Lower leg skin (tissue), 3 donors: Measurements from ENCODE around the gene GLG1.

Experiments
- POLR2A ChIP-seq, 2 donors: fragments of 450-650 bp; IDR thresholded peaks; one replicate each; pipeline ENCODE4 v1.6.1; 2016 to 2017; ENCODE audit warnings: antibody characterized with exemption in 2 of 2, mild to moderate bottlenecking in 1 of 2, moderate library complexity in 1 of 2
- TF ChIP-seq, protein P1 (sequence below), 3 donors: fragments of 450-650 bp; IDR thresholded peaks; one replicate each; pipeline ENCODE4 v1.5.1; 2016; ENCODE audit warnings: antibody characterized with exemption in 3 of 3, mild to moderate bottlenecking in 3 of 3, moderate library complexity in 2 of 3

DNA sequence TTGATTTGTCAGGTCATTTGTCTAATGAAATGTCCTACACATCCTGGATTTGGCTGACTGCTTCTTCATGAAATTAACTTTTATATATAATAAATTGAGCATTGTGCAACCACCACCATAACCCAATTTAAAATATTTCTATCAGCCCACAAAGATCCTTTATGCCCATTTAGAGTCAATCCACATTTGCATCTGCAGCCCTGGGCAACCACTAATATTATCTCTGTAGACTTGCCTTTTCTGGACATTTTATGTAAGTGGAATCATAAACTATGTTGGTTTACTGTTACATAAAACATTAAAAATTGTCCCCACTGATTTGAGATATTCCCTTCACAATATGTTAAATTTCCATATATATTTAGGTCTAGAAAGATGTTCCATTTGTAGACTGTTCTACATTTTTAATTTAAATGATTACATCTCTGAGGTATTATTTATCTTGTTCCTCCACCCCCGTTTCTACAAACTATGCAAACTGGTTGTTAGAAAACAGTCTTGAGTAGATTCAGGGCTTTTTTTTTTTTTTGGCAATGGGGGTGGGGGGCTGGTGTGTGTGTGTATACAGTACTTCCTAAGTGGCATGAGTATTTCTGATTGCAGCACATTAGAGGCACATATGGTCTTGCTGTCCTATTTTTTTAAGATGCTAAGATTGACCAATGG, 43.1 kb upstream of the GLG1 start:
- TF ChIP-seq, protein P1, sequence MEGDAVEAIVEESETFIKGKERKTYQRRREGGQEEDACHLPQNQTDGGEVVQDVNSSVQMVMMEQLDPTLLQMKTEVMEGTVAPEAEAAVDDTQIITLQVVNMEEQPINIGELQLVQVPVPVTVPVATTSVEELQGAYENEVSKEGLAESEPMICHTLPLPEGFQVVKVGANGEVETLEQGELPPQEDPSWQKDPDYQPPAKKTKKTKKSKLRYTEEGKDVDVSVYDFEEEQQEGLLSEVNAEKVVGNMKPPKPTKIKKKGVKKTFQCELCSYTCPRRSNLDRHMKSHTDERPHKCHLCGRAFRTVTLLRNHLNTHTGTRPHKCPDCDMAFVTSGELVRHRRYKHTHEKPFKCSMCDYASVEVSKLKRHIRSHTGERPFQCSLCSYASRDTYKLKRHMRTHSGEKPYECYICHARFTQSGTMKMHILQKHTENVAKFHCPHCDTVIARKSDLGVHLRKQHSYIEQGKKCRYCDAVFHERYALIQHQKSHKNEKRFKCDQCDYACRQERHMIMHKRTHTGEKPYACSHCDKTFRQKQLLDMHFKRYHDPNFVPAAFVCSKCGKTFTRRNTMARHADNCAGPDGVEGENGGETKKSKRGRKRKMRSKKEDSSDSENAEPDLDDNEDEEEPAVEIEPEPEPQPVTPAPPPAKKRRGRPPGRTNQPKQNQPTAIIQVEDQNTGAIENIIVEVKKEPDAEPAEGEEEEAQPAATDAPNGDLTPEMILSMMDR (IDR thresholded peaks at IDR 0.05), result no peak
- no peak for TF ChIP-seq POLR2A (IDR thresholded peaks at IDR 0.05)
